OCI-LY7 (cell line): ENCODE measurements around the gene APPL2. TPM values are rescaled to one million over a fixed set of nuclear protein-coding genes. Genes with fewer than 3 reads are reported as not detected.

Experiments
- BruUV-seq: library from RNA; stranded (reverse); fragments of 400-500 nt; replicated peaks from 2 replicates; lab custom pipeline; 2021; lab: Mats Ljungman, UMichigan
- CTCF ChIA-PET: fragments of 300-600 bp; sonication (Branson Sonifier 250); formaldehyde crosslinking; loops from one replicate; lab custom pipeline; 2022; ENCODE audit warnings: antibody characterized with exemption; ENCODE audit not compliant: unreplicated experiment; lab: Charles Lee
- POLR2A ChIA-PET: fragments of 300-600 bp; sonication (Branson Sonifier 250); formaldehyde crosslinking; loops from one replicate; lab custom pipeline; 2022; ENCODE audit warnings: antibody characterized with exemption; lab: Charles Lee
- DNase-seq: peaks from one replicate; pipeline ENCODE4 v3.0.0-alpha.2; 2015; ENCODE audit warnings: low spot score
- H2AFZ ChIP-seq: fragments of 200-600 bp; sonication (generic), shearing (Covaris generic); 2 replicates; pipeline ENCODE4 v1.6.1; 2014; ENCODE audit warnings: mild to moderate bottlenecking, antibody characterized with exemption, low read length, moderate library complexity
- H3K27ac ChIP-seq: fragments of 200-600 bp; sonication (generic); 2 replicates; pipeline ENCODE4 v1.5.1; 2014; ENCODE audit warnings: mixed run types, low read depth, mild to moderate bottlenecking, moderate library complexity, low read length, inconsistent platforms; ENCODE audit not compliant: poor library complexity, severe bottlenecking
- H3K36me3 ChIP-seq: fragments of 200-600 bp; sonication (generic); 2 replicates; pipeline ENCODE4 v1.6.1; 2014; ENCODE audit warnings: mild to moderate bottlenecking, antibody characterized with exemption, low read length, moderate library complexity, mixed read lengths; ENCODE audit not compliant: insufficient read depth
- H3K4me1 ChIP-seq: fragments of 200-600 bp; sonication (generic); 2 replicates; pipeline ENCODE4 v1.5.1; 2014; ENCODE audit warnings: mild to moderate bottlenecking, low read length; ENCODE audit not compliant: insufficient read depth, poor library complexity, severe bottlenecking
- H3K4me2 ChIP-seq: fragments of 200-600 bp; sonication (generic); 2 replicates; pipeline ENCODE4 v1.6.1; 2014; ENCODE audit warnings: mild to moderate bottlenecking, low read length
- H3K4me3 ChIP-seq: fragments of 200-600 bp; sonication (generic); 2 replicates; pipeline ENCODE4 v1.5.1; 2014; ENCODE audit warnings: mild to moderate bottlenecking, low read depth, low read length; ENCODE audit not compliant: poor library complexity, severe bottlenecking
- H3K79me2 ChIP-seq: fragments of 200-600 bp; sonication (generic); 2 replicates; pipeline ENCODE4 v1.6.1; 2016; ENCODE audit warnings: low read depth, mild to moderate bottlenecking, low read length, moderate library complexity, mixed read lengths; ENCODE audit not compliant: insufficient read depth
- H3K9me2 ChIP-seq: fragments of 200-600 bp; sonication (generic); 2 replicates; pipeline ENCODE4 v1.6.1; 2016; ENCODE audit warnings: mild to moderate bottlenecking, low read length, mixed read lengths; ENCODE audit not compliant: insufficient read depth
- H3K9me3 ChIP-seq: fragments of 200-600 bp; sonication (generic); 2 replicates; pipeline ENCODE4 v1.6.1; 2014; ENCODE audit warnings: mild to moderate bottlenecking, mixed run types, low read length, mixed read lengths
- H4K20me1 ChIP-seq: fragments of 200-600 bp; sonication (generic); 2 replicates; pipeline ENCODE4 v1.6.1; 2014; ENCODE audit warnings: mild to moderate bottlenecking, antibody characterized with exemption, low read length, moderate library complexity, mixed read lengths; ENCODE audit not compliant: insufficient read depth
- CTCF ChIP-seq: fragments of 200-600 bp; sonication (generic); conservative IDR thresholded peaks from 2 replicates; pipeline ENCODE4 v1.5.1; 2014; ENCODE audit warnings: mild to moderate bottlenecking, antibody characterized with exemption, low read length, moderate library complexity, mixed read lengths
- EZH2phosphoT487 ChIP-seq: fragments of 200-600 bp; sonication (generic); IDR thresholded peaks from 2 replicates; pipeline ENCODE4 v1.6.1; 2018; ENCODE audit warnings: low read depth, borderline replicate concordance, mild to moderate bottlenecking, mixed run types, antibody characterized with exemption, low read length, moderate library complexity, mixed read lengths
- intact Hi-C: fragments of 100-400 bp; cut with micrococcal nuclease; formaldehyde crosslinking; loops from one replicate; pipeline ENCODE4 v1.10.0; 2022; ENCODE audit not compliant: unreplicated experiment
- total RNA-seq, 2 experiments: library from RNA; depleted of rRNA in 1 of 2; stranded (reverse); fragments of >200 nt in 1 of 2; shearing (Covaris generic) in 1 of 2; gene quantifications; 2 replicates each; pipeline ENCODE4 v1.2.3, GENCODE V29; 2014 to 2022

APPL2 gene
- total RNA-seq, 2 experiments from 2014 or later = 18.8 to 29.1 TPM

DNA sequence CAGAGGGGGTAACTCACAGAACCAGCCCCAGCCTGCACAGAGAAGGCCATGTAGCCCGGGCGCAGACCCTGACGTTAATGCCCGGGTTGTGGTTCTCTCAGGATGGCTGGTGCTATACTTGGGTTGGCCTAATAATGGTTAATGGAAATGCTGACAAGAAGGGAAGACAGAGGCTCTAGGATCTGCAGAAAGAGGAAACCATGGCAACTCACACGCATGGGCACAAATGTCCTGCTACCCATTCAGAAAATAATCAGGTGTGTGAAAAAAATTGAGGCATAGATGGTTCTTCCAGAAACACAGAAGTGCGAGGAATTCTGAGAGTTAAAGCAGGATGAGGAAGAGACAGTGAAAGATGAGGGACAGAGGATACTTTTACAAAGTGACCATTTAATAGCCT, 33.8 kb downstream of the APPL2 start:
- Histone ChIP-seq H4K20me1 (no peaks in the 10 kb centered on the region), H3K36me3 (peaks cover 14% of the 10 kb centered on the region), H3K4me1 (no peaks in the 10 kb centered on the region), H3K4me3 (no peak overlapping the region), H3K9me3 (no peaks in the 10 kb centered on the region), H3K27ac (no peak overlapping the region), H3K79me2 (no peaks in the 10 kb centered on the region), H3K9me2 (no peaks in the 10 kb centered on the region), H2AFZ (no peak overlapping the region), H3K4me2 (no peak overlapping the region)
- no peak for DNase-seq
- CTCF ChIA-PET = no interaction called here
- intact Hi-C loops = no loop called here
- no peak for TF ChIP-seq CTCF
- no peak for TF ChIP-seq EZH2phosphoT487
- POLR2A ChIA-PET = interaction anchor here (0.5 to 0.7 kb wide), 3 partner anchors 17 to 89 kb away, joined by 3 read pairs; no protein-coding TSS in a partner anchor
- BruUV-seq = no TSS peak

DNA sequence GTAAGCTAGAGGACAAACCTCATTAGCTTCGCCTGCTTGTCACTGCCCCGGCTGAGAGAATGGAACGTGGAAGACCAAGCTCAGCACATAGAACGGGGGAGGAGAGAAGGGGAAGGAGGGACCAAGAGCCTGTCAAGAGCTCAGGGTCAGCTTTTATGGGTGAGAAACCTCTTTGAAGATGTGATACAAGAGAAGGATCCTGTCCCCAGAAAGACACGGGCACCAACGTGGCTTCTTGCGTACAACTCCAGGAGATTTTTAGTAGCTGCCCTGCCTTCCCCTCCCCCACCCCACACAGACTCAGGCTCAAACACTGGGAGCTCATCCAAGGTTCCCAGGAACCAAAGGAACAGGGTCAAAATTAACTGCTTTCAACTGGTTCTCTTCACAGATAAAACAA, 34.7 kb downstream of the APPL2 start:
- TF ChIP-seq EZH2phosphoT487 = no peak
- TF ChIP-seq CTCF = no peak
- BruUV-seq = no TSS peak
- intact Hi-C loops = no loop called here
- H3K36me3 ChIP-seq = peaks cover 21% of the 10 kb centered on the region
- H3K79me2 ChIP-seq = no peaks in the 10 kb centered on the region
- ChIA-PET POLR2A (interaction anchor here (0.6 to 1.0 kb wide), 5 partner anchors 11 to 129 kb away, joined by 3 to 4 read pairs (median 3); partner anchors contain the start of gene C12orf75), CTCF (no interaction called here)
- no peaks in the 10 kb centered on the region for H3K4me1 ChIP-seq
- H2AFZ ChIP-seq = no peak overlapping the region
- no peak overlapping the region for H3K4me3 ChIP-seq
- no peak overlapping the region for H3K4me2 ChIP-seq
- no peak for DNase-seq
- H3K9me3 ChIP-seq = no peaks in the 10 kb centered on the region
- no peaks in the 10 kb centered on the region for H3K9me2 ChIP-seq
- no peak overlapping the region for H3K27ac ChIP-seq
- no peaks in the 10 kb centered on the region for H4K20me1 ChIP-seq

- TF ChIP-seq EZH2phosphoT487 (no peak), CTCF (no peak)
- Histone ChIP-seq H3K9me3 (no peaks in the 10 kb centered on the region), H3K27ac (no peak overlapping the region), H2AFZ (no peak overlapping the region), H3K36me3 (peaks cover 21% of the 10 kb centered on the region; the same call in 1 of the 2 replicates), H3K9me2 (no peaks in the 10 kb centered on the region), H4K20me1 (no peaks in the 10 kb centered on the region), H3K79me2 (no peaks in the 10 kb centered on the region), H3K4me1 (no peaks in the 10 kb centered on the region), H3K4me2 (no peak overlapping the region), H3K4me3 (no peak overlapping the region)
- intact Hi-C loops = no loop called here
- POLR2A ChIA-PET = interaction anchor here (0.6 to 0.7 kb wide), 2 partner anchors 25 to 219 kb away, joined by 3 read pairs; no protein-coding TSS in a partner anchor
- BruUV-seq = no TSS peak
- no peak for DNase-seq
- CTCF ChIA-PET = no interaction called here
Measured at GRCh38 chr12:105200385-105200784, 35.6 kb downstream of the APPL2 start.
